GM06990 (cell line): ENCODE measurements around the gene SDHAF1.
A peak's percentile ranks its signal among the peaks of the same experiment; 100 is the strongest.

Experiments
- DNase-seq: peaks from one replicate; pipeline ENCODE4 v3.0.0-alpha.2; 2011; ENCODE audit not compliant: insufficient read length; ENCODE audit errors: extremely low read depth
- H3K27me3 ChIP-seq: replicated peaks from 2 replicates; pipeline ENCODE4 v1.6.0; 2011; ENCODE audit warnings: low read length; ENCODE audit not compliant: control insufficient read depth, insufficient read depth
- H3K36me3 ChIP-seq: 2 replicates; pipeline ENCODE4 v1.5.1; 2011; ENCODE audit warnings: low read length; ENCODE audit not compliant: control insufficient read depth, insufficient read depth
- H3K4me3 ChIP-seq: replicated peaks from 2 replicates; pipeline ENCODE4 v1.5.1; 2011; ENCODE audit warnings: low read depth, mild to moderate bottlenecking, control low read depth, low read length
- TF ChIP-seq, protein P1 (sequence below): IDR thresholded peaks from 2 replicates; pipeline ENCODE4 v1.5.1; 2011; ENCODE audit warnings: low read length, control low read depth, mild to moderate bottlenecking, inconsistent platforms; ENCODE audit not compliant: insufficient read depth, poor library complexity, severe bottlenecking

SDHAF1 gene

GRCh38 chr19:35983177-35983576, 11.8 kb upstream of the SDHAF1 start:
- Histone ChIP-seq H3K36me3 (no peaks in the 10 kb centered on the region), H3K4me3 (no peak overlapping the region), H3K27me3 (no peaks in the 10 kb centered on the region; the same call in 1 of the 2 replicates)
- no peak for DNase-seq
- TF ChIP-seq, protein P1, sequence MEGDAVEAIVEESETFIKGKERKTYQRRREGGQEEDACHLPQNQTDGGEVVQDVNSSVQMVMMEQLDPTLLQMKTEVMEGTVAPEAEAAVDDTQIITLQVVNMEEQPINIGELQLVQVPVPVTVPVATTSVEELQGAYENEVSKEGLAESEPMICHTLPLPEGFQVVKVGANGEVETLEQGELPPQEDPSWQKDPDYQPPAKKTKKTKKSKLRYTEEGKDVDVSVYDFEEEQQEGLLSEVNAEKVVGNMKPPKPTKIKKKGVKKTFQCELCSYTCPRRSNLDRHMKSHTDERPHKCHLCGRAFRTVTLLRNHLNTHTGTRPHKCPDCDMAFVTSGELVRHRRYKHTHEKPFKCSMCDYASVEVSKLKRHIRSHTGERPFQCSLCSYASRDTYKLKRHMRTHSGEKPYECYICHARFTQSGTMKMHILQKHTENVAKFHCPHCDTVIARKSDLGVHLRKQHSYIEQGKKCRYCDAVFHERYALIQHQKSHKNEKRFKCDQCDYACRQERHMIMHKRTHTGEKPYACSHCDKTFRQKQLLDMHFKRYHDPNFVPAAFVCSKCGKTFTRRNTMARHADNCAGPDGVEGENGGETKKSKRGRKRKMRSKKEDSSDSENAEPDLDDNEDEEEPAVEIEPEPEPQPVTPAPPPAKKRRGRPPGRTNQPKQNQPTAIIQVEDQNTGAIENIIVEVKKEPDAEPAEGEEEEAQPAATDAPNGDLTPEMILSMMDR = no peak

GRCh38 chr19:35986111-35986510, 8.9 kb upstream of the SDHAF1 start:
- DNase-seq = no peak
- Histone ChIP-seq H3K4me3 (no peak overlapping the region), H3K36me3 (no peaks in the 10 kb centered on the region), H3K27me3 (no peaks in the 10 kb centered on the region; the same call in 1 of the 2 replicates)
- TF ChIP-seq, protein P1 = no peak

GRCh38 chr19:35986664-35987570, 8.1 kb upstream of the SDHAF1 start:
- DNase-seq = peak; percentile 33
- TF ChIP-seq, protein P1 = no peak
- Histone ChIP-seq H3K36me3 (no peaks in the 10 kb centered on the region), H3K27me3 (no peaks in the 10 kb centered on the region; the same call in 1 of the 2 replicates), H3K4me3 (peak overlapping the region; percentile 59)

DNA sequence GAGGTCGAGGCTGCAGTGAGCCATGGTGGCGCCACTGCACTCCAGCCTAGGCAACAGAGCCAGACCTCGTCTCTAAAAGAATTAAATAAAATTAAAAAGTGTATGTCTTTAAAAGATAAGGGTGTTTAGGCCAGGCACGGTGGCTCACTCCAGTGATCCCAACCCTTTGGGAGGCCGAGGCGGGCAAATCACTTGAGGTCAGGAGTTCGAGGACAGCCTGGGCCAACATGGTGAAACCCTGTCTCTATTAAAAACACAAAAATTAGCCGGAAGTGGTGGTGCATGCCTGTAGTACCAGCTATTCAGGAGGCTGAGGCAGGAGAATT, 7.5 kb upstream of the SDHAF1 start:
- Histone ChIP-seq H3K36me3 (no peaks in the 10 kb centered on the region), H3K4me3 (no peak overlapping the region), H3K27me3 (no peaks in the 10 kb centered on the region; the same call in 1 of the 2 replicates)
- TF ChIP-seq, protein P1 = no peak
- DNase-seq = no peak

- DNase-seq = no peak
- no peaks in the 10 kb centered on the region; the same call in 1 of the 2 replicates for H3K27me3 ChIP-seq
- TF ChIP-seq, protein P1 = no peak
Measured at GRCh38 chr19:35988824-35989223, 6.2 kb upstream of the SDHAF1 start.

More at GRCh38 chr19:35988824-35989223, 6.2 kb upstream of the SDHAF1 start:
- no peak overlapping the region for H3K4me3 ChIP-seq
- H3K36me3 ChIP-seq = no peaks in the 10 kb centered on the region
